Measurements from ENCODE around the gene PDS5B. TPM values are rescaled to one million over a fixed set of nuclear protein-coding genes. Genes with fewer than 3 reads are reported as not detected.

Gene PDS5B
- total RNA-seq, 4 donors from 2014 or later: 48.8 to 77.1 (median 52.7) TPM

DNA sequence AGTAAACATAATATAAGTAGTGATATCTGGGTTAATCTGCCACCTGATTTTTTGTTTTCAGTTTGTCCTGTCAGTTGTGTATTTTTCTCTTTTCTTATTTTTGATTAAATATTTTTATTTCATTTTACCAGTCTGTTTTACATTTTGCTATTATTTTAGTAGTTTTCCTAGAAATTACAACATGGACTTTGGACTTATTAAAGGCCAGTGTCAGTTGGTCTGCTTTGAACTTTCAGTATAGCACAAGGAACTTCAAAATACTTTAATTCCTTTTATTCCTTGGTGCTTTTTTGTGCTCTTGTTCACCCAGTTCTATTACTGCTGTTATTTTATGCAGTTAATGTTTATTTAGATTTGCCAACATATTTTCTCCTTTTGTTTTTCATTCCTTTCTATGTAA lies 149.6 kb downstream of the PDS5B start:
- peak overlapping the region in 2 of 4 donors; percentile 62 to 81 for H3K27ac ChIP-seq
- peaks cover 0 to 4% (median 0%) of the 10 kb centered on the region in 3 donors for H3K36me3 ChIP-seq
- no peaks in the 10 kb centered on the region for H3K27me3 ChIP-seq
- DNase-seq (ENCODE audit: low spot score in 2 of 2): no peak
- H3K9me3 ChIP-seq: no peaks in the 10 kb centered on the region
- H3K4me3 ChIP-seq: no peak overlapping the region
- TF ChIP-seq CTCF (IDR thresholded peaks at IDR 0.05): no peak
- TF ChIP-seq EP300 (IDR thresholded peaks at IDR 0.05): no peak
- TF ChIP-seq POLR2A (IDR thresholded peaks at IDR 0.05): no peak
- H3K4me1 ChIP-seq: peaks cover 0 to 44% (median 8%) of the 10 kb centered on the region in 4 donors

DNA sequence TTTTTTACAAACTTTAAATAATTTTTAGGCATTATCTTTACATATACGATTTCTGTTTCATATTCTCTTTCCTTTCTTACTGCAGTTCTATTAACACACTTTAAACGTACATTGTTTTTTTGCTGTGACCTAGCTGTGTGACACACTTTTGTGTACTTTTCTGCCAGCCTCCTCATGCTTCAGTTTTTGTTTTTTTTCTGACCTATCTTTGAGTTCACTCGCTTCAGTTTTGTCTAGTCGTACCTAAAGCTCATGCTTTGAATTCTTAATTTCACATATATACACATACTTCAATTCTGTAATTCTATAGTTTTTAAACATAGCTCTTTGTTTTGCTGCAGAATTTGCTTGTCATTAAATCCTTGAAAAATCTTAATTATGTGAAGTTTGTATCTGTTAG lies 150.4 kb downstream of the PDS5B start:
- Histone ChIP-seq H3K27ac (peak overlapping the region in 3 of 4 donors; percentile 62 to 81 (median 77)), H3K27me3 (no peaks in the 10 kb centered on the region), H3K36me3 (peaks cover 0 to 4% (median 0%) of the 10 kb centered on the region in 3 donors), H3K9me3 (no peaks in the 10 kb centered on the region), H3K4me3 (peak overlapping the region in 2 of 4 donors; percentile 37 to 43), H3K4me1 (peaks cover 0 to 38% (median 8%) of the 10 kb centered on the region in 4 donors)
- no peak for TF ChIP-seq EP300 (IDR thresholded peaks at IDR 0.05)
- TF ChIP-seq POLR2A (IDR thresholded peaks at IDR 0.05): no peak
- TF ChIP-seq CTCF (IDR thresholded peaks at IDR 0.05): no peak
- 35 to 46% methylated on average over 4 of the region's 4 CpGs for WGBS, 2 donors
- DNase-seq (ENCODE audit: low spot score in 2 of 2): no peak

GRCh38 chr13:32737111-32737571 lies 150.9 kb downstream of the PDS5B start:
- H3K27ac ChIP-seq: peak overlapping the region; percentile 62 to 81 (median 71)
- no peaks in the 10 kb centered on the region for H3K27me3 ChIP-seq
- H3K4me3 ChIP-seq: peak overlapping the region; percentile 4 to 43 (median 24)
- H3K4me1 ChIP-seq: peaks cover 0 to 34% (median 8%) of the 10 kb centered on the region in 4 donors
- H3K36me3 ChIP-seq: peaks cover 0 to 7% (median 0%) of the 10 kb centered on the region in 3 donors
- TF ChIP-seq EP300 (IDR thresholded peaks at IDR 0.05) (peak in 1 of 2 donors; percentile 12), POLR2A (IDR thresholded peaks at IDR 0.05) (no peak)
- no peak for DNase-seq (ENCODE audit: low spot score in 2 of 2)
- WGBS, 2 donors: 11 to 17% methylated on average over 2 of the region's 2 CpGs
- H3K9me3 ChIP-seq: no peaks in the 10 kb centered on the region

DNA sequence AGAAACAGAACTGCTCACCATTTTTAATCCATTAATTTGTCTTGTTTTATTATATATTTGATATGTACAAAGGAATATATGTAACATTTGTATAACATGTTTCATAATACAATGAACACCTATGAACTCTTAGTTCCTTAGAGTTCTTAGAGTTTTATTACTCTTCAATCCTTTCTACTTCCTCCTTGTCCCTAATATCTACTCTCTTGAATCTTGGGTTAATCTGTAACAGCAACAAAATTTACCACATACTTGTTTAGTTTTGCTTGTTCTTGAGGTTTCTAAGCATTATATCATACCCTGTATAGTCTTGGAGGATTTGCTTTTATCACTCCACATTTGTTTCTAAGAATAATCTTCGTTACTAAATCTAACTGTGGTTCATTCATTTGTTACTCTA lies 151.4 kb downstream of the PDS5B start:
- TF ChIP-seq EP300 (IDR thresholded peaks at IDR 0.05) (no peak), POLR2A (IDR thresholded peaks at IDR 0.05) (no peak), CTCF (IDR thresholded peaks at IDR 0.05) (no peak)
- 64 to 70% methylated on average over 1 of the region's 1 CpG for WGBS, 2 donors
- no peaks in the 10 kb centered on the region for H3K9me3 ChIP-seq
- peaks cover 0 to 7% (median 0%) of the 10 kb centered on the region in 3 donors for H3K36me3 ChIP-seq
- peaks cover 0 to 30% (median 8%) of the 10 kb centered on the region in 4 donors for H3K4me1 ChIP-seq
- no peak for DNase-seq (ENCODE audit: low spot score in 2 of 2)
- peak overlapping the region; percentile 62 to 81 (median 71) for H3K27ac ChIP-seq
- no peaks in the 10 kb centered on the region for H3K27me3 ChIP-seq
- H3K4me3 ChIP-seq: peak overlapping the region in 3 of 4 donors; percentile 10 to 43 (median 37)

- Histone ChIP-seq H3K9me3 (no peaks in the 10 kb centered on the region), H3K4me1 (peaks cover 0 to 26% (median 0%) of the 10 kb centered on the region in 4 donors), H3K27me3 (no peaks in the 10 kb centered on the region), H3K4me3 (no peak overlapping the region), H3K36me3 (peaks cover 0 to 31% (median 0%) of the 10 kb centered on the region in 3 donors), H3K27ac (peak overlapping the region in 1 of 4 donors; percentile 26)
- no peak for TF ChIP-seq POLR2A (IDR thresholded peaks at IDR 0.05)
- TF ChIP-seq CTCF (IDR thresholded peaks at IDR 0.05): no peak
- TF ChIP-seq EP300 (IDR thresholded peaks at IDR 0.05): no peak
- 83 to 88% methylated on average over 1 of the region's 1 CpG for WGBS, 2 donors
- DNase-seq (ENCODE audit: low spot score in 2 of 2): no peak
Observed at GRCh38 chr13:32745509-32745908, 159.3 kb downstream of the PDS5B start.

Data from tibial nerve (tissue), 4 donors.